ENCODE data around the gene TULP3.

TULP3 gene

DNA sequence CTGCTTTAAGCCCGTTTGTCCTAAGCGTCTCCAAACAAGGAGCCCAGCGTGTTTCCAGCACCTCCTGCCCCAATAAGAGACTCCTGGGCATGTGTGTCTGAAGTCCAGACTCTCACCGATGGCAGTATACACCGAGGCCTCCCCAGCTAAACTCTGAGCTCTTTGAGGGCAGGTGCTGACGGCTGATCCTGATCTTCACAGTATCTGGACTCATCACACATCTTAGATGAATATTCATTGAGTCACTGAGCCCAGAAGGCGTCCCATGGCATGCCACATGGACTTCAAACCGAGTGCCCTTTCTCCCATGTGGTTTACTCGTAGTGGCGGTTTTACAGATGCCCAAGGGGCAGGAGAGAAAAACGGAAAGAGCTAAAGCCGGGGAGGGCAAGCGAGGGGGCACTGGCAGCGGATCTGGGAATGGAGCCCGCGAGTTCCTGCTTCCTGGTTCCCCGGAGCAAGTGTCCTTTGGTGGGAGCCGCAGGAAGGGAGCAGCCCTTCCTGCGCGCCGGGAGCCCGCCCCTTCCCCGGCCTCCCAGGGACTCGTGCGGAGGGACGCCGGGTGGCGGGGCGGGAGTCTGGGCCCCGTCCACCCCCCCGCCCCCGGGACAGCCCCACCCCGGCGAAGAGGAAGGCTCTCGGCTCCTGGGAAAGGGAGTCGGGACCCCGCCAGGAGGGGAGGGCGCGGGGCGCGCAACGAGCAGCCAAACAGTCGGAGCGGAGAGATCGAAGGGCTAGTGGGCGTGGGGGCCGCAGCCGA, 67.9 kb downstream of the TULP3 start:
- DNase-seq (ENCODE audit: low read depth), result no peak
- H3K4me3 ChIP-seq (ENCODE audit: low read depth, low read length), result peak overlapping the region; percentile 65
- TF ChIP-seq CTCF (IDR thresholded peaks at IDR 0.05; ENCODE audit: control insufficient read depth, extremely low read depth, insufficient read depth), result no peak

DNA sequence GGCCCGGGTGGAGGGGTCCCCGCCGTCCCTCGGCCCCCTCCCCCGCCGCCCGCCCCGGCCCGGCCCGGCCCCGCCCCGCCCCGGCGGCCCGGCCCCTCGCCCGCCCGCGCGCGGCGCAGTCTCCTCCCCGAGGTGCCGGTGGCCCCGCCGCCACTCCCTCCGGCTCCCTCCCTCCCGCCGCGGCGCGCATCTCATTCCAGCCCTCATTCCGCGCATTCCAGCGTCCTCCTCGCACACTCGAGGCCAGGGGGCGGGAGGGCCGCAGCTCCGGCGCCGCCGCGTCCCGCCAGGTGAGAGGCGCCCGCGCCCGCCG, 68.5 kb downstream of the TULP3 start, which contains the start of gene TEAD4:
Gene TEAD4, plus strand, starts transcription at position 206 of the 313 bp plus-strand sequence.
- DNase-seq (ENCODE audit: low read depth), result no peak
- peak within 1 kb of the TSS; percentile 65 for H3K4me3 ChIP-seq (ENCODE audit: low read depth, low read length)
- TF ChIP-seq CTCF (IDR thresholded peaks at IDR 0.05; ENCODE audit: control insufficient read depth, extremely low read depth, insufficient read depth), result no peak

DNA sequence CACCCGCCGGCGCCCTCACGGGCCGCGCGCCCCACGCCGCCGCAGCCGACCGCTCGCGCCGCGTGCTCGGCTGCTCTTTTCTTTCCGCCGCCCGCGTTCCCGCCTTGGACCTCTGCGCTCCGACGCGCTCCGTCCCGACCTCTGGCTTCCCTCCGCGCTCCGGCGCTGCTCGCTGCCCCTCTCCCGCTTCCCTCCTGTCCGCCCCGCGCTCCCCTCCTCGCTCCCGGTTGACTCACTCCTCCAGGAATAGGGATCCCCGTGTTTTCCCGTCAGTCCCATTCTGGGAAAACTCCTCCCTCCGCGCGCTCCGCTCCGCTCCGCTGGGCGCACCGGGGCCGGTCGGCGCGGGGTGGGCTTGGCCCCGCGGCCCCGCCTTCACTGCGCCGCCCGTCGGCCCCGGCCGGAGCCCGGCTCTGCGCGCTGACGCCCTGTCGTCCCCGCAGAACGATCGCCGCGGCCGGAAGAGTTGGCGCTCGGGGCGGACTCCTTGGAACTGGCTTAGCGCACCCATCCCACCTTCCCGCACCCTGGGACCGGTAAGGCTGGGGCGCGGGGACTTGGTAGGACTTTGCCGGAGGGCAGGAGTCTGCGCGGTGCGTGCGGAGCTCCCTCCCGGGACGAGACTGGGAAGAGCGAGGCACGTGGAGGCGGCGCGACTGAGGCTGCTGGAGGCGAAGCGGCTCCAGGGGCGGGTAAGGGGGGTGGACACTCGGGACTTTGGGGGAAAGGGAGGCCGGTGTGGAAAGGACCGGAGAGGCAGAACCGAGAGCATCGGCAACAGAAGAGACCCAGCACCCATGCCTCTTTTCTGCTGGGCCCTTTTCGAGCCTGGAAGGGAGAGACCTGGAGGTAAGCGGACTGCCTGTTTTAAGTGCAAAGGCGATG, 69.1 kb downstream of the TULP3 start:
- H3K4me3 ChIP-seq (ENCODE audit: low read depth, low read length), result peak overlapping the region; percentile 65
- TF ChIP-seq CTCF (IDR thresholded peaks at IDR 0.05; ENCODE audit: control insufficient read depth, extremely low read depth, insufficient read depth), result no peak
- no peak for DNase-seq (ENCODE audit: low read depth)

DNA sequence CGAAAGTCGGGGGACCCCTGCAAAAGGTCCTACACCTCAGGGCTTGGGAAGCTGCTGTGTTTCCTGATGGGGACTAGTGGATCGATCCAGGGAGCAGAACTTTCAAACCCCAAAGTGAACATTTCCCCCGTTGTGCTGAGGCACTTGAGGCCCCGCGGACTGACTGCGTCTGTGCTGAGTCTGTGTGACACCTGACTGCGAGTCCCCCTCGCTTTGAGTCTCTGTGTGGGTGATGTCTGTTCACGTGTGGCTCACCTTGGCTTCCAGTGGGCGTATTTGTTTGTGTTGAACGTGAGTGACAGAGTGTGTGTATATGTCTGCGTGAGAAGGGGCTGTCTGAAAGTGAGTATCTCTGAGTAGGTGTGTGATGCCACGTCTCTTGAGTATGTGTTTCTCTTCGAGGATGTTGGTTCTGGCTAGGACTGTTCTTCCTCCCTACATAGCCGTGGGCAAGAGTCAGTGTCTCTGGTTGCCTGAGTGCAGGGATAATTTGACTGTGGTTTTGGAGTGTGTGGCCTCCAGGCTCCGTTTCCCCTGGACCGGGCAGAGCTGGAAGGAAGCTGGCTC, 69.8 kb downstream of the TULP3 start:
- TF ChIP-seq CTCF (IDR thresholded peaks at IDR 0.05; ENCODE audit: control insufficient read depth, extremely low read depth, insufficient read depth), result no peak
- H3K4me3 ChIP-seq (ENCODE audit: low read depth, low read length), result peak overlapping the region; percentile 65
- DNase-seq (ENCODE audit: low read depth), result no peak

DNA sequence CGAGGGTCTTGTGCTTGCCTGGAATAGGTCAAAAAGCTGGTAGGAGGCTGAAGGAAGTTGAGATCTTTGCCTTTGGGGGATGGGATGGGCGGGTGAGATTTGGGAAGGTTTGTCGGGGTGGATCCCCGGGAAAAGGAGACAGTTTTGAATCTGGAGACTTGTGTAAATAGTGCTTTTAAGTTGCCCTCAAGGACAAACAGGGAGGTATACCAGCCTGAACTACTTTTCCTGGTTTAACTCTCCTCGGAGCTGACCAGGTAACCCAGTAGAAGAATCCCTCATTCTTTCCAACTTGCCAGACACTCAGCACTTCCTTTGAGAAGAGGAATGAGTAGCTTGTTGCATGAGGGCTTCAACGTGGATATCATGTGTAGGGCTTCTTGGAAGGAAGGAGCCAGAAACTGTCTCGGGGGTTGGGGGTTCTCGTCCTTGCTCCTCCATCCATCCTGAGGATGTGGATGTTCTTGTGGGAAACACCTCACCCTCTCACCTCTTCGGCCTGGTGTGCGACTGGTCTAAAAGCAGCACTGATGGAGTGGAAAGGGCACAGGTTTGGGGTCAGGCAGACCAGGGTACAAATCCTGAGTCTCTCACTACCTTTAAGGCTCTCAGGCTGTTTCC, 70.4 kb downstream of the TULP3 start:
- no peak for DNase-seq (ENCODE audit: low read depth)
- TF ChIP-seq CTCF (IDR thresholded peaks at IDR 0.05; ENCODE audit: control insufficient read depth, extremely low read depth, insufficient read depth), result no peak
- H3K4me3 ChIP-seq (ENCODE audit: low read depth, low read length), result no peak overlapping the region

DNA sequence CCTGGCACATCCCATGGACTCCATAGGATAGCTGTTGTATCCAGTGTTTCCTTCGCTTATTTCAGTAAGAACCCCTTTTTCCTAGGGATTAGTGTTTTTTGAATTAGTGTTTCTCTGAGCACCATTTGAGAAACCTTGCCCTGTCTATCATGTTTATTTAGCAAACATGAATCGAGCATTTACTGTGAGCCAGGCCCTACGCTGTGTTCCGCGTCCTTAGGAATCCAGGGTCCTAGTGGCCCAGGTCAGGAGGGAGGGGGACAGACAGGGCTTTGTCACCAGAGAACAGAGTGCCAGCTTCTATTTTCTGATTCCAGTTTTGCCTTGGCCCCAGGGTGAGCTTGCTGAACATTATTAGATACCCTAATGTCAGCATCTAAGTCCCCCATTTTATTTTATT, 71.0 kb downstream of the TULP3 start:
- no peak for DNase-seq (ENCODE audit: low read depth)
- no peak overlapping the region for H3K4me3 ChIP-seq (ENCODE audit: low read depth, low read length)
- no peak for TF ChIP-seq CTCF (IDR thresholded peaks at IDR 0.05; ENCODE audit: control insufficient read depth, extremely low read depth, insufficient read depth)

Data from LNCaP clone FGC (cell line).